Measurements from ENCODE around the gene ACBD4.

- TF ChIP-seq RFX5 (IDR thresholded peaks at IDR 0.05; ENCODE audit: low read depth, low read length) (no peak), POU2F2 (IDR thresholded peaks at IDR 0.05; ENCODE audit: borderline replicate concordance, low read depth, low read length) (no peak)
Measured at GRCh38 chr17:45111850-45112249, 23.6 kb upstream of the ACBD4 start.

All from GM12878 (cell line).